Stimulated activated naive B cell treated with anti-CD40 and anti-IgM and Interleukin-4, amounts not matched to agents 10 μg/mL and 1 μg/mL and 100 μg/mL, for 72 hours (primary cell): ENCODE data around the gene DNAAF1.
"Not testable (repeated sequence)": the region's sequence is repeated elsewhere in the genome, so short reads cannot be mapped to it uniquely, and the experiment has no call there.

Experiments
- ATAC-seq, 2 donors: fragments of 150-1000 bp; cut with Tn5 transposase; replicated peaks; 2 replicates each; pipeline ENCODE4 v1.10.0; 2021; ENCODE audit warnings: moderate library complexity in 1 of 2
- DNase-seq: peaks from one replicate; pipeline ENCODE4 v3.0.0; 2021
- H3K27ac Mint-ChIP-seq: one replicate; pipeline ENCODE4 v1.8.0; 2022; ENCODE audit warnings: mild to moderate bottlenecking, mixed read lengths
- H3K27me3 Mint-ChIP-seq, 2 donors: one replicate each; pipeline ENCODE4 v1.8.0; 2022; ENCODE audit warnings: mixed read lengths in 2 of 2
- H3K36me3 Mint-ChIP-seq, 2 donors: one replicate each; pipeline ENCODE4 v1.8.0; 2022; ENCODE audit warnings: mixed read lengths in 2 of 2, mild to moderate bottlenecking in 1 of 2
- H3K4me1 Mint-ChIP-seq, 2 donors: one replicate each; pipeline ENCODE4 v1.8.0; 2022; ENCODE audit warnings: mixed read lengths in 2 of 2, mild to moderate bottlenecking in 1 of 2
- H3K4me3 Mint-ChIP-seq, 2 donors: one replicate each; pipeline ENCODE4 v1.8.0; 2022; ENCODE audit warnings: mild to moderate bottlenecking in 2 of 2, mixed read lengths in 2 of 2, moderate library complexity in 1 of 2
- H3K9me3 Mint-ChIP-seq, 2 donors: one replicate each; pipeline ENCODE4 v1.8.0; 2022; ENCODE audit warnings: mixed read lengths in 2 of 2, mild to moderate bottlenecking in 1 of 2

DNAAF1 gene

GRCh38 chr16:84115919-84116719 lies 29.0 kb upstream of the DNAAF1 start:
- no peak for DNase-seq
- Mint-ChIP-seq H3K27me3 (no peaks in the 10 kb centered on the region), H3K36me3 (peaks cover 2 to 6% of the 10 kb centered on the region in 2 donors), H3K4me3 (peak overlapping the region; percentile 85 to 96), H3K9me3 (no peaks in the 10 kb centered on the region), H3K27ac (peak overlapping the region; percentile 94), H3K4me1 (peaks cover 13 to 20% of the 10 kb centered on the region in 2 donors)
- peak; percentile 52 to 54 for ATAC-seq

GRCh38 chr16:84116720-84117493 lies 28.2 kb upstream of the DNAAF1 start, which contains the start of gene MBTPS1:
MBTPS1 (minus strand) TSS chr16:84116942; CDS start chr16:84101783, 15,159 bp downstream.
- peaks cover 4 to 6% of the 10 kb centered on the region in 2 donors for H3K36me3 Mint-ChIP-seq
- peak within 1 kb of the TSS; percentile 90 to 96 for H3K4me3 Mint-ChIP-seq
- no peaks in the 10 kb centered on the region for H3K27me3 Mint-ChIP-seq
- ATAC-seq (peak; percentile 93), DNase-seq (peak; percentile 99)
- H3K27ac Mint-ChIP-seq = peak within 1 kb of the TSS; percentile 97
- H3K9me3 Mint-ChIP-seq = no peaks in the 10 kb centered on the region
- peaks cover 10 to 16% of the 10 kb centered on the region in 2 donors for H3K4me1 Mint-ChIP-seq

- DNase-seq (no peak), ATAC-seq (peak; percentile 15 to 21)
- peaks cover 10 to 16% of the 10 kb centered on the region in 2 donors for H3K4me1 Mint-ChIP-seq
- peak overlapping the region; percentile 90 to 96 for H3K4me3 Mint-ChIP-seq
- H3K9me3 Mint-ChIP-seq = no peaks in the 10 kb centered on the region
- H3K27me3 Mint-ChIP-seq = no peaks in the 10 kb centered on the region
- H3K27ac Mint-ChIP-seq = peak overlapping the region; percentile 97
- peaks cover 8 to 10% of the 10 kb centered on the region in 2 donors for H3K36me3 Mint-ChIP-seq
Measured at GRCh38 chr16:84117494-84117843, 27.6 kb upstream of the DNAAF1 start.

GRCh38 chr16:84118315-84118714 lies 26.8 kb upstream of the DNAAF1 start:
- Mint-ChIP-seq H3K36me3 (peaks cover 11 to 15% of the 10 kb centered on the region in 2 donors), H3K4me1 (peaks cover 10 to 16% of the 10 kb centered on the region in 2 donors)
- not testable (repeated sequence) for H3K27me3 Mint-ChIP-seq, ATAC-seq, DNase-seq, H3K4me3 Mint-ChIP-seq, H3K27ac Mint-ChIP-seq, H3K9me3 Mint-ChIP-seq

GRCh38 chr16:84119368-84119767 lies 25.7 kb upstream of the DNAAF1 start:
- no peaks in the 10 kb centered on the region for H3K9me3 Mint-ChIP-seq
- no peak overlapping the region for H3K4me3 Mint-ChIP-seq
- H3K4me1 Mint-ChIP-seq = peaks cover 9 to 17% of the 10 kb centered on the region in 2 donors
- ATAC-seq (no peak), DNase-seq (no peak)
- H3K27me3 Mint-ChIP-seq = no peaks in the 10 kb centered on the region
- peaks cover 10 to 15% of the 10 kb centered on the region in 2 donors for H3K36me3 Mint-ChIP-seq
- no peak overlapping the region for H3K27ac Mint-ChIP-seq

DNA sequence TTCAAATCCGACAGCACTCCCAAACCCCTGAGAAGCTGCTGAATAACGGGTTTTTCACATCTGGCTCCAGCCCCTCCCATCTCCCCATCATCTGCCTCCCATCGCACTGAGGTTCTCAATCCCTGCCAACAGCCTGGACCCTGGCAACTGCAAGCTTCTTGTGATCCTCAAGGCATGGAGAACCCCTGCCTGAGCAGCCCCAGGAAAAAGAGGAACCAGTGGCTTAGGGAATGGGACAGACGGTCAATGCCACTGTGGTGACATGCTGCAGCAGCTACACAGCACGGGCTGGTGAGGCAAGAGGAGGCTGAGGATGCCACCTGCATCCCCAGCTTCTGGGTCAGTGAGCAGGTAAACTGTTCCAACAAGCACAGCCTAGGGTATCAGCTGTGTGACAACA lies 25.1 kb upstream of the DNAAF1 start:
- no peak for ATAC-seq
- peaks cover 13 to 22% of the 10 kb centered on the region in 2 donors for H3K4me1 Mint-ChIP-seq
- no peak overlapping the region for H3K4me3 Mint-ChIP-seq
- no peaks in the 10 kb centered on the region for H3K27me3 Mint-ChIP-seq
- peaks cover 13 to 19% of the 10 kb centered on the region in 2 donors for H3K36me3 Mint-ChIP-seq
- no peaks in the 10 kb centered on the region for H3K9me3 Mint-ChIP-seq
- DNase-seq = no peak
- no peak overlapping the region for H3K27ac Mint-ChIP-seq

- Mint-ChIP-seq H3K36me3 (peaks cover 21 to 29% of the 10 kb centered on the region in 2 donors), H3K4me1 (peaks cover 14 to 20% of the 10 kb centered on the region in 2 donors), H3K4me3 (no peak overlapping the region), H3K27ac (no peak overlapping the region), H3K9me3 (no peaks in the 10 kb centered on the region), H3K27me3 (no peaks in the 10 kb centered on the region)
- DNase-seq (no peak), ATAC-seq (no peak)
Measured at GRCh38 chr16:84121007-84121406, 24.1 kb upstream of the DNAAF1 start.

GRCh38 chr16:84124257-84125073 lies 20.6 kb upstream of the DNAAF1 start:
- Mint-ChIP-seq H3K27ac (no peak overlapping the region), H3K36me3 (peaks cover 28 to 41% of the 10 kb centered on the region in 2 donors), H3K9me3 (no peaks in the 10 kb centered on the region), H3K27me3 (no peaks in the 10 kb centered on the region), H3K4me1 (peaks cover 11 to 13% of the 10 kb centered on the region in 2 donors), H3K4me3 (no peak overlapping the region)
- ATAC-seq (no peak), DNase-seq (no peak)

DNA sequence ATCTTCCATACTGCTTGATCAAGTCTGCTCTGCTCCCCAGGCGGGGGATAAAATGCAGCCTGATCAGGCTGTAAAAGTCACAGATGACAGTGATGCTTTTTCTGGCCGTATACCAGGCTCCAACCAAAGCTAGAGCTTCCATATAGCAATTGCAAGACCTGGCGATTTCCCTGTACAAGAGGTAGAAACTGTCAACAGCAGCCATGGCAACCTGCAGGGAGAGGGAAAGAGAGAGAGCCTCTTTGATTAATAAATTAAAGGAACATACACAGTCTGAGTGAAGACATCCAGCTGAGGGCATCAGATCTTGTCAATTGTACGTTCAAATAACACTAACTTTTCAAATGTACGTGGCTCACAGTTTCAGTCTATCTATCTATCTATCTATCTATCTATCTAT lies 14.0 kb upstream of the DNAAF1 start:
- Mint-ChIP-seq H3K36me3 (peaks cover 10 to 32% of the 10 kb centered on the region in 2 donors), H3K4me3 (no peak overlapping the region), H3K27ac (no peak overlapping the region), H3K27me3 (no peaks in the 10 kb centered on the region), H3K4me1 (peaks cover 13 to 25% of the 10 kb centered on the region in 2 donors), H3K9me3 (no peaks in the 10 kb centered on the region)
- DNase-seq (no peak), ATAC-seq (no peak)

GRCh38 chr16:84132527-84133285 lies 12.4 kb upstream of the DNAAF1 start:
- no peaks in the 10 kb centered on the region for H3K9me3 Mint-ChIP-seq
- H3K27me3 Mint-ChIP-seq = no peaks in the 10 kb centered on the region
- H3K27ac Mint-ChIP-seq = no peak overlapping the region
- ATAC-seq (peak; percentile 85 to 86), DNase-seq (no peak)
- peaks cover 9 to 31% of the 10 kb centered on the region in 2 donors for H3K36me3 Mint-ChIP-seq
- no peak overlapping the region for H3K4me3 Mint-ChIP-seq
- peaks cover 21 to 36% of the 10 kb centered on the region in 2 donors for H3K4me1 Mint-ChIP-seq

DNA sequence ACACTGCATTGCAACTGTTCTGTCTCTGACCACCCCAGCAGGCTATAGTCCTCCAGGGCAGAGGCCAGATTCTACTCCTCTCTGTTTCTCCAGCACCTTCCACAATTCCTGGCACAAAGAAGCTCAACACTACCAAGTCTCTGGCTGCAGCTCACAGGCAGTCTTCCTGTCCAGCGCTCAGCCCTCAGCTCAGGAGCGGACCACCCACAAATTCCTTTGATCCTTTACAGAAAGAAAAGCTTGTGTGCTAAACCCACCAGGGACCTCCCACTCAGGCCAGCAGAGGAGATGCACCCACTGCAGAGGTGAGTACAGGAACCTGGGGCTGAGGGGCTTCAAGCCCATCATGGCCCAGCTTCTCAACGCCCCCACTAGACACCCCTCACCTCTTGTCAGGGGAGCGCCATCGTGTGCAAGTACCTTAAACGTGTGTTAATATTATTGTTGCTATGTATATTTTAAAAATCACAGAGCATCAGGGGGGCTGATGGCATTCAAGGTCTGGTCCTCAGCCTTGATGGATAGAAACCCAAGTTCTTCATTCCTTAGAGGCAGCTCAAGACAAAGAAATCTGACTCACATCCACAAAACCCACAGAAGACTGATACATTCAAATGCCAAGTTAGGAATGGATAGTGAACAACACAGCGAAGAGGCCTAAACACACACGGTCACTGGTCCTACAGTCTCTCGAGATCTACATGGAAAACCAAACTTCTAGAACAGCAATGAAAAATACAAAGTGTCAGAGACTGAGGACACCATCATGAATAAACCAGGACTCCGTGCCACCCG lies 8.6 kb upstream of the DNAAF1 start:
- Mint-ChIP-seq H3K9me3 (no peaks in the 10 kb centered on the region), H3K27ac (peak overlapping the region; percentile 37), H3K36me3 (peaks cover 3 to 23% of the 10 kb centered on the region in 2 donors), H3K4me3 (no peak overlapping the region), H3K4me1 (peaks cover 32 to 49% of the 10 kb centered on the region in 2 donors), H3K27me3 (no peaks in the 10 kb centered on the region)
- no peak for DNase-seq
- ATAC-seq = no peak

DNA sequence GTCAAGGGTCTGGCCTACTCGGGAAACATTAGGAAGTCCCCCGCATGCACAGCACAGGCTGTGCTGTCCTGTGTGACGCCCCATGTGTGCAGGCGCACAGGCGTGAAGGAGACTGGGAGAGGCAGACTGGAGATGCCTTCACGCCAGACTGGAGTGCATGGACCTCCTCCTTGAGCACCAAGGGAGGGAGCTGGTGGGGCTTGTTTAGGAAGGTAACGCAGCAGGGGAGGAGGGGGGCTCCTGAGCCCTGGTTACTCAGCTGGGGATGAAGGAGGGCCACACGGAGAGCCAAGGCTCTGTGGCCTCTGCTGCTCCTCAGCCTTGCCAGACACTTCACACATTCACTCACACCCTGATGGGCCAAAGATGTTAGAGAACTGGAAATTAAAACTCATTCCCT lies 7.8 kb upstream of the DNAAF1 start:
- Mint-ChIP-seq H3K27ac (no peak overlapping the region), H3K4me1 (peaks cover 30 to 49% of the 10 kb centered on the region in 2 donors), H3K36me3 (peaks cover 3 to 23% of the 10 kb centered on the region in 2 donors), H3K27me3 (no peaks in the 10 kb centered on the region), H3K4me3 (no peak overlapping the region), H3K9me3 (no peaks in the 10 kb centered on the region)
- no peak for DNase-seq
- ATAC-seq = no peak
